Thyroid gland (tissue), 4 donors: ENCODE measurements around the gene ABLIM1. TPM values are rescaled to one million over a fixed set of nuclear protein-coding genes. Genes with fewer than 3 reads are reported as not detected.

Experiments
- DNase-seq, 2 donors: peaks; one replicate each; pipeline ENCODE4 v3.0.0-alpha.2; 2019
- H3K27ac ChIP-seq, 3 donors: fragments of 200-600 bp; sonication (generic); 1 replicate in 2 of 3; 2 replicates in 1 of 3; pipeline ENCODE4 v1.5.1; 2016 to 2019; ENCODE audit warnings: mild to moderate bottlenecking in 1 of 3, moderate library complexity in 1 of 3
- H3K27me3 ChIP-seq: fragments of 200-600 bp; sonication (generic); one replicate; pipeline ENCODE4 v1.5.1; 2019
- H3K36me3 ChIP-seq, 2 donors: fragments of 200-600 bp; sonication (generic); one replicate each; pipeline ENCODE4 v1.5.1; 2016 to 2019
- H3K4me1 ChIP-seq, 2 donors: fragments of 200-600 bp; sonication (generic); one replicate each; pipeline ENCODE4 v1.5.1; 2017 to 2019
- H3K4me3 ChIP-seq, 3 donors: fragments of 200-600 bp; sonication (generic); replicated peaks in 1 of 3; 1 replicate in 2 of 3; 2 replicates in 1 of 3; pipeline ENCODE4 v1.5.1; 2016; ENCODE audit warnings: mild to moderate bottlenecking in 1 of 3
- H3K9me3 ChIP-seq: fragments of 200-600 bp; sonication (generic); one replicate; pipeline ENCODE4 v1.5.1; 2017
- CTCF ChIP-seq, 6 experiments: fragments of 200-600 bp in 3 of 6; fragments of 450-650 bp in 3 of 6; sonication (generic) in 3 of 6; IDR thresholded peaks; one replicate each; pipeline ENCODE4 v1.5.1; 2016 to 2019; ENCODE audit warnings: antibody characterized with exemption in 6 of 6, mild to moderate bottlenecking in 2 of 6, inconsistent platforms in 1 of 6, moderate library complexity in 1 of 6
- POLR2A ChIP-seq, 2 donors: fragments of 450-650 bp; IDR thresholded peaks; one replicate each; pipeline ENCODE4 v1.6.1; 2017; ENCODE audit warnings: antibody characterized with exemption in 2 of 2, mild to moderate bottlenecking in 2 of 2, moderate library complexity in 1 of 2
- WGBS, 2 donors: methylation state at CpG; one replicate each; pipeline ENCODE4 v1.1.5; 2017; 5-methylcytosine and 5-hydroxymethylcytosine counted together
- intact Hi-C: fragments of 100-400 bp; cut with DNase I; formaldehyde crosslinking; loops from one replicate; pipeline ENCODE4 v1.15.1; 2023
- total RNA-seq, 4 donors: library from RNA; depleted of rRNA; stranded (reverse); fragments of >200 nt; gene quantifications; one replicate each; pipeline ENCODE4 v1.2.3, GENCODE V29; 2016

ABLIM1 gene
- total RNA-seq, 4 donors from 2014 or later, result 225 to 404 (median 382) TPM

- Histone ChIP-seq H3K4me3 (no peak overlapping the region), H3K9me3 (no peaks in the 10 kb centered on the region), H3K4me1 (peaks cover 7 to 19% of the 10 kb centered on the region in 2 donors), H3K36me3 (no peaks in the 10 kb centered on the region), H3K27me3 (no peaks in the 10 kb centered on the region), H3K27ac (no peak overlapping the region)
- WGBS, 2 donors, result 59 to 85% methylated on average over 5 of the region's 5 CpGs
- intact Hi-C loops, result no loop called here
- no peak for DNase-seq
- no peak for TF ChIP-seq POLR2A (IDR thresholded peaks at IDR 0.05)
- no peak for TF ChIP-seq CTCF (IDR thresholded peaks at IDR 0.05)
Observed at GRCh38 chr10:114646426-114646825, 11.6 kb downstream of the ABLIM1 start.

GRCh38 chr10:114645706-114646105 lies 12.4 kb downstream of the ABLIM1 start:
- TF ChIP-seq POLR2A (IDR thresholded peaks at IDR 0.05) (no peak), CTCF (IDR thresholded peaks at IDR 0.05) (no peak)
- H3K36me3 ChIP-seq, result no peaks in the 10 kb centered on the region
- no peak overlapping the region for H3K27ac ChIP-seq
- H3K9me3 ChIP-seq, result no peaks in the 10 kb centered on the region
- WGBS, 2 donors, result 88 to 92% methylated on average over 3 of the region's 3 CpGs
- H3K4me1 ChIP-seq, result peaks cover 7 to 19% of the 10 kb centered on the region in 2 donors
- intact Hi-C loops, result no loop called here
- no peak overlapping the region for H3K4me3 ChIP-seq
- no peaks in the 10 kb centered on the region for H3K27me3 ChIP-seq
- DNase-seq, result no peak

GRCh38 chr10:114643158-114643557 lies 14.9 kb downstream of the ABLIM1 start:
- intact Hi-C loops, result no loop called here
- H3K9me3 ChIP-seq, result no peaks in the 10 kb centered on the region
- no peaks in the 10 kb centered on the region for H3K36me3 ChIP-seq
- H3K4me1 ChIP-seq, result peaks cover 11 to 12% of the 10 kb centered on the region in 2 donors
- DNase-seq, result no peak
- WGBS, 2 donors, result 76 to 89% methylated on average over 2 of the region's 2 CpGs
- no peak overlapping the region for H3K4me3 ChIP-seq
- H3K27me3 ChIP-seq, result no peaks in the 10 kb centered on the region
- TF ChIP-seq POLR2A (IDR thresholded peaks at IDR 0.05), result no peak
- TF ChIP-seq CTCF (IDR thresholded peaks at IDR 0.05), result no peak
- H3K27ac ChIP-seq, result no peak overlapping the region

GRCh38 chr10:114642729-114643128 lies 15.3 kb downstream of the ABLIM1 start:
- H3K4me3 ChIP-seq, result no peak overlapping the region
- 46 to 49% methylated on average over 5 of the region's 5 CpGs for whole genome bisulfite sequencing, 2 donors
- no peaks in the 10 kb centered on the region for H3K9me3 ChIP-seq

GRCh38 chr10:114638821-114639625 lies 19.1 kb downstream of the ABLIM1 start:
- Histone ChIP-seq H3K27me3 (no peaks in the 10 kb centered on the region), H3K36me3 (no peaks in the 10 kb centered on the region), H3K27ac (no peak overlapping the region), H3K4me3 (no peak overlapping the region), H3K4me1 (peaks cover 25 to 29% of the 10 kb centered on the region in 2 donors), H3K9me3 (no peaks in the 10 kb centered on the region)
- WGBS, 2 donors, result 83% methylated on average over 8 of the region's 8 CpGs
- no peak for TF ChIP-seq POLR2A (IDR thresholded peaks at IDR 0.05)
- no peak for TF ChIP-seq CTCF (IDR thresholded peaks at IDR 0.05)
- intact Hi-C loops, result loop anchor here (10.0 kb wide), 1 partner anchor 56 kb away; no protein-coding TSS in a partner anchor
- no peak for DNase-seq

More at GRCh38 chr10:114642729-114643128, 15.3 kb downstream of the ABLIM1 start:
- Histone ChIP-seq H3K27me3 (no peaks in the 10 kb centered on the region), H3K27ac (no peak overlapping the region), H3K4me1 (peaks cover 11 to 12% of the 10 kb centered on the region in 2 donors), H3K36me3 (no peaks in the 10 kb centered on the region)
- intact Hi-C loops, result no loop called here
- DNase-seq, result no peak
- TF ChIP-seq POLR2A (IDR thresholded peaks at IDR 0.05), result no peak
